BLaER1 (cell line): ENCODE measurements around the gene USP36.

Source experiments
- H3K27ac ChIP-seq: shearing (Covaris generic); formaldehyde crosslinking; 2 replicates; pipeline ENCODE4 v1.8.1; 2022
- H3K27me3 ChIP-seq: shearing (Covaris generic); formaldehyde crosslinking; 2 replicates; pipeline ENCODE4 v1.8.1; 2022
- H3K36me3 ChIP-seq: shearing (Covaris generic); formaldehyde crosslinking; 2 replicates; pipeline ENCODE4 v1.8.1; 2022
- H3K4me1 ChIP-seq: shearing (Covaris generic); formaldehyde crosslinking; 2 replicates; pipeline ENCODE4 v1.8.1; 2022
- H3K4me2 ChIP-seq: shearing (Covaris generic); formaldehyde crosslinking; 2 replicates; pipeline ENCODE4 v1.8.1; 2022
- H3K4me3 ChIP-seq: shearing (Covaris generic); formaldehyde crosslinking; 2 replicates; pipeline ENCODE4 v1.8.1; 2022
- H3K9ac ChIP-seq: shearing (Covaris generic); formaldehyde crosslinking; 2 replicates; pipeline ENCODE4 v1.8.1; 2022
- H3K9me3 ChIP-seq: shearing (Covaris generic); formaldehyde crosslinking; 2 replicates; pipeline ENCODE4 v1.8.1; 2022
- H4K20me1 ChIP-seq: shearing (Covaris generic); formaldehyde crosslinking; 2 replicates; pipeline ENCODE4 v1.8.1; 2022
- Cebpa-rat ChIP-seq: shearing (Covaris generic); IDR thresholded peaks from 2 replicates; pipeline ENCODE4 v1.8.1; 2022

USP36 gene

GRCh38 chr17:78748730-78749317 is 91.8 kb downstream of the USP36 start:
- H3K9me3 ChIP-seq = no peaks in the 10 kb centered on the region
- 0 out of 2 replicates have a peak, but pooled peaks cover 1% of the 10 kb centered on the region for H4K20me1 ChIP-seq
- peak overlapping the region; percentile 88 for H3K4me2 ChIP-seq
- TF ChIP-seq Cebpa-rat = no peak
- H3K4me3 ChIP-seq = peak overlapping the region; percentile 51
- no peaks in the 10 kb centered on the region for H3K27me3 ChIP-seq
- H3K27ac ChIP-seq = peak overlapping the region; percentile 72
- H3K4me1 ChIP-seq = peaks cover 87% of the 10 kb centered on the region
- H3K36me3 ChIP-seq = no peaks in the 10 kb centered on the region
- H3K9ac ChIP-seq = peak overlapping the region; percentile 55; the same call in 1 of the 2 replicates

- H3K4me1 ChIP-seq = peaks cover 93% of the 10 kb centered on the region
- peak overlapping the region; percentile 51 for H3K4me3 ChIP-seq
- H3K4me2 ChIP-seq = peak overlapping the region; percentile 88
- TF ChIP-seq Cebpa-rat = 0 out of 2 replicates have a peak, but pooled peaks have one; percentile 27
- H4K20me1 ChIP-seq = no peaks in the 10 kb centered on the region
- H3K9ac ChIP-seq = peak overlapping the region; percentile 55
- H3K36me3 ChIP-seq = no peaks in the 10 kb centered on the region
- no peaks in the 10 kb centered on the region for H3K27me3 ChIP-seq
- peak overlapping the region; percentile 72 for H3K27ac ChIP-seq
- no peaks in the 10 kb centered on the region for H3K9me3 ChIP-seq
Observed at GRCh38 chr17:78748048-78748729, 92.4 kb downstream of the USP36 start.

- no peak for TF ChIP-seq Cebpa-rat
- Histone ChIP-seq H3K27ac (peak overlapping the region; percentile 72), H3K27me3 (no peaks in the 10 kb centered on the region), H4K20me1 (no peaks in the 10 kb centered on the region), H3K4me3 (peak overlapping the region; percentile 51; the same call in 1 of the 2 replicates), H3K9me3 (no peaks in the 10 kb centered on the region), H3K9ac (no peak overlapping the region; the same call in 1 of the 2 replicates), H3K36me3 (no peaks in the 10 kb centered on the region), H3K4me1 (peaks cover 99% of the 10 kb centered on the region), H3K4me2 (peak overlapping the region; percentile 88)
Observed at GRCh38 chr17:78747488-78747887, 93.1 kb downstream of the USP36 start.

GRCh38 chr17:78746949-78747269 is 93.7 kb downstream of the USP36 start:
- H3K9me3 ChIP-seq = no peaks in the 10 kb centered on the region
- H3K4me1 ChIP-seq = peaks cover 99% of the 10 kb centered on the region
- no peak overlapping the region for H3K4me3 ChIP-seq
- no peak overlapping the region for H3K27ac ChIP-seq
- no peak overlapping the region for H3K9ac ChIP-seq
- peak overlapping the region; percentile 88 for H3K4me2 ChIP-seq
- no peak for TF ChIP-seq Cebpa-rat
- H3K36me3 ChIP-seq = no peaks in the 10 kb centered on the region
- no peaks in the 10 kb centered on the region for H3K27me3 ChIP-seq
- no peaks in the 10 kb centered on the region for H4K20me1 ChIP-seq

- Histone ChIP-seq H3K4me3 (no peak overlapping the region), H3K9me3 (no peaks in the 10 kb centered on the region), H3K27ac (0 out of 2 replicates have a peak overlapping the region, but pooled peaks have one; percentile 24), H3K9ac (no peak overlapping the region), H4K20me1 (no peaks in the 10 kb centered on the region), H3K4me2 (peak overlapping the region; percentile 88), H3K4me1 (peaks cover 99% of the 10 kb centered on the region), H3K27me3 (no peaks in the 10 kb centered on the region), H3K36me3 (no peaks in the 10 kb centered on the region)
- peak; percentile 86 for TF ChIP-seq Cebpa-rat
Observed at GRCh38 chr17:78746263-78746948, 94.2 kb downstream of the USP36 start.
